Measurements from ENCODE around the gene MSTO1. TPM values are rescaled to one million over a fixed set of nuclear protein-coding genes. Genes with fewer than 3 reads are reported as not detected.
"Not testable (repeated sequence)": the region's sequence is repeated elsewhere in the genome, so short reads cannot be mapped to it uniquely, and the experiment has no call there.

Gene MSTO1
- total RNA-seq, 2 experiments from 2014 or later, result 59.6 to 63.4 TPM

DNA sequence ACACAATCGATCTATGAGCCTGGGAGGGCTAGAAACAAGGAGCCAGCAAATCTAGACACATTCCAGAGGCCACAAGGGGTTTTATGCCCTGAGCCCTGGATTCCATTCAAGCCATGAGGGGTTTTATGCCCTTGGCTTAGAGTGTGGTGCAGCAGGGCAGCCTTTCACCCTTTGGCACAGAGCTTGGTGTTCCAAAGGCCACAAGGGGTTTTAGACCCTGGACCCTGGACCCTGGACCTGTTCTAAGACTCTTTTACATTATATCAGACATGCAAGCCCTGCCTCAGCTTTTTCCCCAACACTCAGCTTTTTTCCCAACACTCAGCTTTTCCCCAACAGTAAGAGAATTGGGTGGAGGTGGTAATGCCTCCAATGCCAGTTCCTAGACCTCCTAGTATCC is 13.3 kb downstream of the MSTO1 start:
- Mint-ChIP-seq H3K27ac (no peak overlapping the region), H3K27me3 (no peaks in the 10 kb centered on the region), H3K4me1 (ENCODE audit: low read depth) (no peaks in the 10 kb centered on the region), H3K4me3 (no peak overlapping the region), H3K36me3 (no peaks in the 10 kb centered on the region), H3K9me3 (no peaks in the 10 kb centered on the region)
- intact Hi-C loops (cut with micrococcal nuclease), result no loop called here
- no peak for DNase-seq
- CTCF ChIA-PET, result no interaction called here
- POLR2A ChIA-PET, result no interaction called here

DNA sequence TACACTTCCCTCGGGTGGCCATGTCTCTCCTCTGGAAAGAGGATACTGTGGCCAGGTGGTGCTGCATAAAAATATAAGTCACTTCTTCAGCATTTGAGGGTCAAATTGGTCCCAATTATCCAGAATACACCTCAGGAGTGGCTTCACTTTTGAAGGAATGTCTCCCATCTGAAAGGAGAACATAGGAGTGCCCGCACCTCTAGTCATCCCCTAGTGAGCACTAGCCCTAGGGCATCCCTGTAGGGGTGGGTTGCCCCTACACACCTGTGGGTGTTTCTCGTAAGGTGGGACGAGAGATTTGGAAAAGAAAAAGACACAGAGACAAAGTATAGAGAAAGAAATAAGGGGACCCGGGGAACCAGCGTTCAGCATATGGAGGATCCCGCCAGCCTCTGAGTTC is 16.4 kb downstream of the MSTO1 start:
- H3K36me3 Mint-ChIP-seq; H3K27me3 Mint-ChIP-seq; intact Hi-C loops (cut with micrococcal nuclease); CTCF ChIA-PET; POLR2A ChIA-PET; DNase-seq; H3K4me1 Mint-ChIP-seq (ENCODE audit: low read depth); H3K4me3 Mint-ChIP-seq; H3K27ac Mint-ChIP-seq; H3K9me3 Mint-ChIP-seq: not testable (repeated sequence)

DNA sequence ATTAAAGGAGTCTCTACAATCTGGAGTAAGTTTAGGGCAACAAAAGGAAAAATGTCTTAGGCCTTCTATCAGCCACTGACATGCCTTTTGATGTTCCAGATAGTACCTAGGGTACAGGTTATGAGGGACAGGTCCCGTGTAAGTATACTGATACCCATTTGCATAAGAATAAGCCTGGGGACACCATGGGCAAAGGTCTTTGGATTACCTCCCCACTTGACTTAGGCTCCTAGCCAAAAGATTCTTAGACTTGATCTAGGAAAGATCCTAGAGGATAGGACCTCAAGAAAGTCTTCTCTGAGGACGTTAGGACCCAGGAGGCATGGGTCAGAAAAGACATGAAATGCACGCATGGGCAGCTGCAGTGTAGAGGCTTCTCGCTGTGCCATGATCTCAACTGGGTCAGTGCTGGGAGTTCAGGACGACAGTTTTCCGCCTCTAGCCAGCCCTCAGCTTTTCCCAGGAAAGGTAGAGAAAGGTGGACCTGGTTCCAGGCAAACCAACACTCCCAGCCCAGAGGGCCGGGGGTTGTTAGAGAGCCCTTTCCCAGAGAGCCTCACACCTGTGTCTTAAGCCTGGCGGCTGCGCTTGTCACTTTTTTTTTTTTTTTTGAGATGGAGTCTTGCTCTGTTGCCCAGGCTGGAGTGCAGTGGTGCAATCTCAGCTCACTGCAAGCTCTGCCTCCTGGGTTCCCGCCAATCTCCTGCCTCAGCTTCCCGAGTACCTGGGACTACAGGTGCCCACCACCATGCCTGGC is 26.6 kb downstream of the MSTO1 start:
- Mint-ChIP-seq H3K36me3 (no peaks in the 10 kb centered on the region), H3K27me3 (no peaks in the 10 kb centered on the region), H3K9me3 (peaks cover under 1% of the 10 kb centered on the region), H3K27ac (peak overlapping the region; percentile 76), H3K4me1 (ENCODE audit: low read depth) (peaks cover 18% of the 10 kb centered on the region), H3K4me3 (peak overlapping the region; percentile 88)
- ChIA-PET CTCF (interaction anchor here (1.1 kb wide), 1 partner anchor 386 kb away, joined by 4 read pairs; no protein-coding TSS in a partner anchor), POLR2A (interaction anchor here (0.6 kb wide), 1 partner anchor 642 kb away, joined by 3 read pairs; no protein-coding TSS in a partner anchor)
- intact Hi-C loops (cut with micrococcal nuclease), result no loop called here
- no peak for DNase-seq

DNA sequence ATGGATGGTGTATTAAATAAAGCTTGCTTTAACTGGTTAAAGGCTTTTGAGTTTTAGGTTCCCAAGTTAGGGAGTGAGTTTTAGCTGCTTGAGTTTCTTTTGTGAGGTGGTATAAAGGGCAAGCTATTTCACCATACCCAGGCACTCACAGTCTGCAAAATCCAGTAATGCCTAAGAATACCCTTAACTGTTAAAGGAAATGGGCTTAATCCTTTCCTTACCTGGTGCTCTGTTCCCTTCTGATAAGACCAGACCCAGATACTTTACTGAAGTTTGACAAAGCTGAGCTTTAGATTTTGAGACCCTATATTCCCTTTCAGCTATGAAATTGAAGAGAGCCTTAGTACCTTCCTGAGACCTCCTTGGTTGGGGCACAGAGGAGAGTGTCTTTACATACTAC is 30.3 kb downstream of the MSTO1 start:
- CTCF ChIA-PET, result interaction anchor here (0.6 kb wide), 1 partner anchor 220 kb away, joined by 3 read pairs; no protein-coding TSS in a partner anchor

DNA sequence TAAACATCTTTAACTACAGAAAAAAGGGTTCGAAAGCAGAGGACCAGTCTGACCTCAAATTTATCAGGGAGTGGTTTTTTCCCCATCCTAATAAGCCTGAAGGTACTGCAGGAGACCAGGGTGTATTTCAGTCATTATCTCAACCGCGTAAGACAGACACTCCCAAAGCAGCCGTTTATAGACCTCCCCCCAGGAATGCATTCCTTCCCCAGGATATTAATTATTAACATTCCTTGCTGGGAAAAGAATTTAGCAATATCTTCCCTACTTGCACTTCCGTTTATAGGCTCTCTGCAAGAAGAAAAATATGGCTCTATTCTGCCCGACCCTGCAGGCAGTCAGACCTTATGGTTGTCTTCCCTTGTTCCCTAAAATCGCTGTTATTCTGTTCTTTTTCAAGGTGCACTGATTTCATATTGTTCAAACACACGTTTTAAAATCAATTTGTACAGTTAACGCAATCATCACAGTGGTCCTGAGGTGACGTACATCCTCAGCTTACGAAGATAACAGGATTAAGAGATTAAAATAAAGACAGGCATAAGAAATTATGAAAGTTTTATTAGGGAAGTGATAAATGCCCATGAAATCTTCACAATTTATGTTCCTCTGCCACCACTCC is 32.7 kb downstream of the MSTO1 start:
- POLR2A ChIA-PET; DNase-seq; H3K27me3 Mint-ChIP-seq; CTCF ChIA-PET; H3K27ac Mint-ChIP-seq; H3K4me3 Mint-ChIP-seq; H3K4me1 Mint-ChIP-seq (ENCODE audit: low read depth); H3K36me3 Mint-ChIP-seq; intact Hi-C loops (cut with micrococcal nuclease): not testable (repeated sequence)
- H3K9me3 Mint-ChIP-seq, result peaks cover 23% of the 10 kb centered on the region

More for the DNA sequence above, 30.3 kb downstream of the MSTO1 start:
- intact Hi-C loops (cut with micrococcal nuclease), result no loop called here
- no peak for DNase-seq
- no peak overlapping the region for H3K4me3 Mint-ChIP-seq
- no peaks in the 10 kb centered on the region for H3K27me3 Mint-ChIP-seq
- H3K36me3 Mint-ChIP-seq, result peaks cover 7% of the 10 kb centered on the region
- no peak overlapping the region for H3K27ac Mint-ChIP-seq
- H3K4me1 Mint-ChIP-seq (ENCODE audit: low read depth), result peaks cover 18% of the 10 kb centered on the region
- peaks cover 23% of the 10 kb centered on the region for H3K9me3 Mint-ChIP-seq
- POLR2A ChIA-PET, result no interaction called here

DNA sequence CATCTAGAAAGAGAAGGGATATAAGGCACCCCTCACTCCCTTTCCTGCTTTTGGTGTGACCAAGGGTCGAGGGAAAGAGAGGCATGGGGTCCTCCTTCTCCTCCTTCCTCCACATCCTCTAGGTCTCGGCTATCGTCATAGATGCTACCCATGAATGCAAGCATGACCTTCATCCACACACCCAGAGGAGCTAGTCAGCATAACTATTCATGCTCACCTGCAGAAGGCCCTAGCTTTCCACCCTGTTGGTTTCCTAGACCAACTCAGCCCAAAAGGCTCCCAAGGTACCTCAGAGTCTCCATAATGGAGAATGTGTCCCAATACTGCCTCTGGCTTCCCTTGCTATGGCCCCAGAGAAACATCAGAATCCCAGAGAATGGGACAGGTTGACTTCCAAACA is 33.2 kb downstream of the MSTO1 start:
- H3K27me3 Mint-ChIP-seq, result no peaks in the 10 kb centered on the region
- no peak overlapping the region for H3K27ac Mint-ChIP-seq
- H3K4me1 Mint-ChIP-seq (ENCODE audit: low read depth), result no peaks in the 10 kb centered on the region
- ChIA-PET CTCF (no interaction called here), POLR2A (no interaction called here)
- no peak overlapping the region for H3K4me3 Mint-ChIP-seq
- peaks cover 7% of the 10 kb centered on the region for H3K36me3 Mint-ChIP-seq
- peaks cover 23% of the 10 kb centered on the region for H3K9me3 Mint-ChIP-seq
- DNase-seq, result no peak
- intact Hi-C loops (cut with micrococcal nuclease), result no loop called here

DNA sequence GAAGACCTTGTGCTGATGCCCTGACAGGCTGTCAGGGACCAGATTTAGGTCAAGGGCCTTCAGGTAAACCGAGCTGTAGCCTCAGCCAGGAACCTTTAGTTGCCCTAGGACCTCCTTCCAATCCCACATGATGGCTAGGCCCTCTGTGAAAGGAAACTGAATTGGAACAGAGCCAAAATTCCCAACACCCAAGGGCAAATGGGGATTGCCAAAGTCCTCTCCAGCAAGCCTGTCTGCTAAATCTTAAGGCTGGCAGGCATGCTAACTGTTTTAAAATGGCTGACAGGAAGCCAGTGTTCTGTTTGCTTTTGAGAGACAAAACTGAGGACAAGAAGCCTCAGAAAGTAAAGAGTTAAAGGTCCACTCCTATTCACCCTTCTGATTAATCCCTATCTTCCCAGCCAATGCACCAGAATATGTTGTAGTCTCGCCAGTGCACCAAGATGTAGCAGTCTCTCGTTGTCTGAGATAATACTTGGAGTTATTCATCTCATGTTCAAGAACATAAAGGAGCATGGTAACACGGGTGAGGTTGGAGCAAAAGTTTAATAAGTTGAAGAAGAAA is 35.1 kb downstream of the MSTO1 start:
- no peaks in the 10 kb centered on the region for H3K4me1 Mint-ChIP-seq (ENCODE audit: low read depth)
- intact Hi-C loops (cut with micrococcal nuclease), result no loop called here
- ChIA-PET CTCF (no interaction called here), POLR2A (no interaction called here)
- H3K9me3 Mint-ChIP-seq, result peaks cover 23% of the 10 kb centered on the region
- no peak for DNase-seq
- no peak overlapping the region for H3K4me3 Mint-ChIP-seq
- peaks cover 7% of the 10 kb centered on the region for H3K36me3 Mint-ChIP-seq
- H3K27ac Mint-ChIP-seq, result no peak overlapping the region
- H3K27me3 Mint-ChIP-seq, result no peaks in the 10 kb centered on the region

DNA sequence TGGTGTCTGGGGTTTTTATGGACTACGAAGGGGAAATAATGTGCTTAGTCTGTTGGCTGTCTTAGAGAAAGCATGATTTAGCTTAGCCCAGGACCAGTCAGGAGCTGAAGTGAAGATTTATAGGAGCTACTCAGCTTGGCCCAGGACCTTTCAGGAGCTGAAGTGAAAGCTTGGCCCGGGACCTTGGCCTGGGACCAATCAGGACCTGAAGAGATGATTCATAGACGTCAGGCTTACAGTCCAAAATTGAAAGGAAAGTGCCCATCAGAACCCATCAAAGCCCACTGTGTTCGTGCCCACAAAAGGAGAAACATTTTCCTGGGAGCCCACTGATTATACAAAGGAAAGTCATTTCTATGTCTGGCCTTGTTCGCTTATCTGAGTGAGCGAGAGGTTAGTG is 35.6 kb downstream of the MSTO1 start:
- ChIA-PET POLR2A (interaction anchor here (1.1 kb wide), 1 partner anchor 10 kb away, joined by 3 read pairs; no protein-coding TSS in a partner anchor), CTCF (no interaction called here)
- intact Hi-C loops (cut with micrococcal nuclease), result no loop called here
- DNase-seq, result no peak
- no peak overlapping the region for H3K4me3 Mint-ChIP-seq
- no peaks in the 10 kb centered on the region for H3K4me1 Mint-ChIP-seq (ENCODE audit: low read depth)
- no peak overlapping the region for H3K27ac Mint-ChIP-seq
- H3K9me3 Mint-ChIP-seq, result peaks cover 23% of the 10 kb centered on the region
- H3K27me3 Mint-ChIP-seq, result no peaks in the 10 kb centered on the region
- peaks cover 7% of the 10 kb centered on the region for H3K36me3 Mint-ChIP-seq

DNA sequence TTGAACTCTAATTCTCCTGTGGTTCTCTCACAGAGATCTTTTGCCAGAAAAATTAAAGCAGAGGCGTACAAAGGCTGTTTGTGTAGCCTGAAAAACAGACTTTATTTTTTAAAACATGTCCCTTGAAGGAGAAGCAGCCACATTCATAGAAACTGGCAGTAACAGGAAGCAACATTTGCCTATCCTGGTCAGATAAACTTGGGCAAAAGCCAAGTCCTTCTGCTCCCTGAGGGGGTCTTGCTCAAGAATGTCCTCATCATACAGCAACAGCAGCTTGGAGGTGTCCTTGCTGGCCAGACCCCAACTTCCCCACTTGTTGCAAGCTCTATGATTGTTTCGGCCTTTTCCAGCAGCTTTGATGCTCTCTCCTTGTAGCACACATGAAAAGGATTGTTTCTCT is 36.3 kb downstream of the MSTO1 start:
- H3K9me3 Mint-ChIP-seq, result peaks cover 23% of the 10 kb centered on the region

DNA sequence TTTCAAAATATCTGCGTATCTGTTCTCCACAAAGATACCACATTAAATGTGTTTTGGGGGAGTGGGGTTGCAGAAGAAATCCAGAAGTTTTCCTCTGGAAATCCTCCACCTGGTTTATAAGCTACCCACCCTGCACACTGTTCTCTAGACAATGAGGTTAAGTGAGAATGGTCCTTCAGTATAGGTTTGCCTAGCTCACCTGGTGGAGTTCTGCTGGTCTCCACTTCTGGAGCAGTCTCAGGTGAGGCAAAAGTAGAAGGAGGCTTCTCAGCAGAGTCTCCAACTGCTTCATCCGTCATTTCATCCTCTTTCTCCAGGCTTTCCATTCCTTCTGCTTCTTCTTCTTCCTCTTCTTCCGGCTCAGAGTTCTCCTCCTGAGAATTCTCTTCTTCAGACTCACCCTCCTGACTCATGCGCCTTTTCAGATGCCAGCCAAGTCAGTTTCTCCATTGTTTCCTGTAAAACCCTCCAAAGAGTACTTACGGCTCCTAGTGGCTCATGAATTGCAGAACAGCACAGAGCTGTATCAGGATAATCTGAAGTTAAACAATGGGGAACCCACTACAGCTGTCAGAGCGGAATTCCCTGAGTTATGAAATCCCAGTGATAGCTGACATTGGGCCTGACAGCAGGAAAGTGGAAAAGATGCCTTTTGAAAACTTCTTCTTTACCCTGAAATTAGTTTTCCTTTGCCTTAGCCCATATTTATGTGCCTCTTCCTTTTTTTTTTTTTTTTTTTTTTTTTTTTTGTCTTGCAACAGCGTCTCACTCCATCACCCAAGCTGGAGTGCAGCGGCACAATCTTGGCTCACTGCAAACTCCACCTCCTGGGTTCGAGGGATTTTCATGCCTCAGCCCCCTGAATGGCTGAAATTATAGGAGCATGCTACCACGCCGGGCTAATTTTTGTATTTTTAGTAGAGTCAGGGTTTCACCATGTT is 38.5 kb downstream of the MSTO1 start:
- POLR2A ChIA-PET, result no interaction called here
- DNase-seq, result no peak
- Mint-ChIP-seq H3K36me3 (no peaks in the 10 kb centered on the region), H3K9me3 (peaks cover 4% of the 10 kb centered on the region), H3K27me3 (no peaks in the 10 kb centered on the region), H3K27ac (no peak overlapping the region), H3K4me3 (no peak overlapping the region), H3K4me1 (ENCODE audit: low read depth) (no peaks in the 10 kb centered on the region)
- intact Hi-C loops (cut with micrococcal nuclease), result no loop called here
- CTCF ChIA-PET, result interaction anchor here (1.0 kb wide), 1 partner anchor 398 kb away, joined by 3 read pairs; no protein-coding TSS in a partner anchor

More for the DNA sequence above, 36.3 kb downstream of the MSTO1 start:
- DNase-seq, result no peak
- intact Hi-C loops (cut with micrococcal nuclease), result no loop called here
- Mint-ChIP-seq H3K4me1 (ENCODE audit: low read depth) (no peaks in the 10 kb centered on the region), H3K27ac (no peak overlapping the region), H3K27me3 (no peaks in the 10 kb centered on the region), H3K4me3 (no peak overlapping the region), H3K36me3 (peaks cover 7% of the 10 kb centered on the region)
- POLR2A ChIA-PET, result interaction anchor here (1.1 kb wide), 1 partner anchor 9 kb away, joined by 3 read pairs; no protein-coding TSS in a partner anchor
- CTCF ChIA-PET, result interaction anchor here (1.5 kb wide), 1 partner anchor 395 kb away, joined by 3 read pairs; no protein-coding TSS in a partner anchor

DNA sequence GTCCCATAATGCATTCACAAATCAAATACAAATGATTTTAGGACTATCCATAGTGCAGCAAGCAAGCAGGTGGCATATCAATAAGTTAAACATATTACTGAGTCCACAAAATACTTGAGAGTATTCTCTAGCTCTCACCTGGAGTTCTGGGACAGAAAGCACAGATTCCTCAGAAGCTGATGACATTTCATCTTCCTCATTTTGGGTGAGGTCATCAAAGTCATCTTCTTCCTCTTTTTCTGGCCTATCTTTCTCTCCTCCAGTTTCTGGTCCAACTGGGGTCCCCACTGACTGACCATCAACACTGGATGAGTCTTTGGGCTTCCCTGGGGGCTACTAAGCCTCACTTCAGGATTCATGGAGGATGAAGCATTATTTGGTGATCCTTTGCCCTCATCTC is 39.7 kb downstream of the MSTO1 start:
- intact Hi-C loops (cut with micrococcal nuclease), result no loop called here
- Mint-ChIP-seq H3K4me3 (no peak overlapping the region), H3K36me3 (no peaks in the 10 kb centered on the region), H3K9me3 (no peaks in the 10 kb centered on the region), H3K4me1 (ENCODE audit: low read depth) (no peaks in the 10 kb centered on the region), H3K27ac (no peak overlapping the region), H3K27me3 (no peaks in the 10 kb centered on the region)
- CTCF ChIA-PET, result no interaction called here
- no peak for DNase-seq
- POLR2A ChIA-PET, result no interaction called here

DNA sequence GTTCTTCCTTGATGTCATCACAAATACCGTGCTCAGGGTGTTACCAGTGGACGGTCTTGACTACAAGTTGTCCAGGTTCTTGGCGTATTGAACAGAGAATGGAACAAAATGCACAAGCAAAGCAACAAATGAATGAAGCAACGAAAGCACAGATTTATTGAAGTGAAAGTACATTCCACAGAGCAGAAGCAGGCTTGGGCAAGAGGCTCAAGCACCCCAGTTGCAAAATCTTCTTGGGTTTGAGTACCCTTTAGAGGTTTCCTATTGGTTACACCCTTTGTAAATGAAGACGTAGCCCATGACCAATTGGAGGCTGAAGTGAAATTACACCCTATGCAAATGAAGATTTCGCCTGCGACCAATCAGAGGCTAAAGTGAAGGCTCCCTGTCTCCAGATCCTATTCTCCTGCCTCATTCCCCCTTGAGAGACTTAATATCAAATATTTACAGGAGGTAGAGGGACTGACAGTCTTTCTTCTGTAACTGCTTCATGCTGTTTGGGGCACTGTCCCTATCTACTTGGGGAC is 40.3 kb downstream of the MSTO1 start:
- intact Hi-C loops (cut with micrococcal nuclease), result no loop called here
- ChIA-PET CTCF (no interaction called here), POLR2A (no interaction called here)
- no peak for DNase-seq
- Mint-ChIP-seq H3K27ac (no peak overlapping the region), H3K9me3 (no peaks in the 10 kb centered on the region), H3K36me3 (no peaks in the 10 kb centered on the region), H3K4me1 (ENCODE audit: low read depth) (no peaks in the 10 kb centered on the region), H3K4me3 (no peak overlapping the region), H3K27me3 (no peaks in the 10 kb centered on the region)
